UCSD-AML1 (cell line): ENCODE data around the gene LIPG.
"Not testable (repeated sequence)": the region's sequence is repeated elsewhere in the genome, so short reads cannot be mapped to it uniquely, and the experiment has no call there.

Experiments used
- DNase-seq: peaks from one replicate; lab custom pipeline; 2025; ENCODE audit not compliant: unreplicated experiment; lab: John Stamatoyannopoulos, UW

The LIPG gene

GRCh38 chr18:49546278-49546677, 15.6 kb upstream of the LIPG start:
- no peak for DNase-seq

GRCh38 chr18:49546719-49547273, 15.1 kb upstream of the LIPG start:
- DNase-seq = no peak

GRCh38 chr18:49547701-49548100, 14.2 kb upstream of the LIPG start:
- DNase-seq = no peak

GRCh38 chr18:49548229-49548636, 13.6 kb upstream of the LIPG start:
- DNase-seq = no peak

GRCh38 chr18:49550621-49551339, 11.1 kb upstream of the LIPG start:
- no peak for DNase-seq

GRCh38 chr18:49553003-49553402, 8.9 kb upstream of the LIPG start:
- DNase-seq = no peak

GRCh38 chr18:49555641-49556040, 6.2 kb upstream of the LIPG start:
- DNase-seq = no peak

- no peak for DNase-seq
Observed at GRCh38 chr18:49558356-49558755, 3.5 kb upstream of the LIPG start.

GRCh38 chr18:49559326-49559931, 2.4 kb upstream of the LIPG start:
- DNase-seq = not testable (repeated sequence)

GRCh38 chr18:49560277-49560623, 1.6 kb upstream of the LIPG start:
- DNase-seq = no peak

GRCh38 chr18:49560624-49561288, 1.1 kb upstream of the LIPG start:
- DNase-seq = no peak

- DNase-seq = no peak
Observed at GRCh38 chr18:49562481-49563129, 748 bp downstream of the LIPG start.

GRCh38 chr18:49563130-49563540, 1.3 kb downstream of the LIPG start:
- no peak for DNase-seq

GRCh38 chr18:49563701-49564517, 2.1 kb downstream of the LIPG start:
- no peak for DNase-seq

GRCh38 chr18:49564518-49564834, 2.6 kb downstream of the LIPG start:
- DNase-seq = no peak

- no peak for DNase-seq
Observed at GRCh38 chr18:49565101-49565500, 3.2 kb downstream of the LIPG start.

- DNase-seq = no peak
Observed at GRCh38 chr18:49565612-49566011, 3.8 kb downstream of the LIPG start.

- DNase-seq = no peak
Observed at GRCh38 chr18:49566217-49566770, 4.4 kb downstream of the LIPG start.

- DNase-seq = no peak
Observed at GRCh38 chr18:49566985-49567384, 5.1 kb downstream of the LIPG start.

- no peak for DNase-seq
Observed at GRCh38 chr18:49569724-49570123, 7.9 kb downstream of the LIPG start.

GRCh38 chr18:49570836-49571235, 9.0 kb downstream of the LIPG start:
- no peak for DNase-seq
